GM18519 (cell line): Measurements from ENCODE around the gene PDE6H.

Source experiments
- ATAC-seq: cut with Tn5 transposase; IDR thresholded peaks from one replicate; pipeline ENCODE4 v1.9.1; 2021; ENCODE audit warnings: mild to moderate bottlenecking, moderate library complexity; ENCODE audit not compliant: unreplicated experiment, low FRiP score

The PDE6H gene

GRCh38 chr12:14999021-14999694, 26.3 kb downstream of the PDE6H start:
- ATAC-seq, result no peak

- no peak for ATAC-seq
These were observed 27.0 kb downstream of the PDE6H start for GRCh38 chr12:14999695-15000365.

- no peak for ATAC-seq
These were observed 27.7 kb downstream of the PDE6H start for GRCh38 chr12:15000575-15000974.

GRCh38 chr12:15001733-15002382, 29.0 kb downstream of the PDE6H start:
- no peak for ATAC-seq

- no peak for ATAC-seq
These were observed 31.6 kb downstream of the PDE6H start for GRCh38 chr12:15004421-15004820.

- no peak for ATAC-seq
These were observed 32.2 kb downstream of the PDE6H start for GRCh38 chr12:15005064-15005463.

- ATAC-seq, result no peak
These were observed 34.7 kb downstream of the PDE6H start for GRCh38 chr12:15007551-15007950.

- ATAC-seq, result peak; percentile 60
These were observed 38.3 kb downstream of the PDE6H start for GRCh38 chr12:15011162-15011561.

- ATAC-seq, result no peak
These were observed 40.9 kb downstream of the PDE6H start for GRCh38 chr12:15013634-15014179.

GRCh38 chr12:15014708-15015107, 41.9 kb downstream of the PDE6H start:
- no peak for ATAC-seq

- no peak for ATAC-seq
These were observed 42.3 kb downstream of the PDE6H start for GRCh38 chr12:15015121-15015520.

- no peak for ATAC-seq
These were observed 47.3 kb downstream of the PDE6H start for GRCh38 chr12:15020156-15020555.
